H1 (cell line): ENCODE data around the gene UBE2Q2. TPM values are rescaled to one million over a fixed set of nuclear protein-coding genes. Genes with fewer than 3 reads are reported as not detected.

Source experiments
- ASH2L ChIP-seq: fragments of 200-600, 300-600 bp; sonication (generic); IDR thresholded peaks from one replicate; pipeline ENCODE4 v1.7.1; 2017; ENCODE audit warnings: low read length
- BCL11A ChIP-seq, 2 experiments: IDR thresholded peaks; one replicate each; pipeline ENCODE4 v1.6.1; 2011; ENCODE audit warnings: low read depth in 2 of 2, low read length in 2 of 2, mild to moderate bottlenecking in 2 of 2
- BRCA1 ChIP-seq: IDR thresholded peaks from 2 replicates; pipeline ENCODE4 v1.6.1; 2012; ENCODE audit warnings: low read depth, low read length, improper control_type of control experiment
- CHD2 ChIP-seq: IDR thresholded peaks from 2 replicates; pipeline ENCODE4 v1.6.1; 2012; ENCODE audit warnings: low read length, improper control_type of control experiment
- CREB1 ChIP-seq: IDR thresholded peaks from 2 replicates; pipeline ENCODE4 v1.6.1; 2012; ENCODE audit warnings: inconsistent platforms
- EGR1 ChIP-seq: IDR thresholded peaks from 2 replicates; pipeline ENCODE4 v1.6.1; 2011; ENCODE audit warnings: low read depth, low read length, borderline replicate concordance
- EZH2 ChIP-seq: fragments of 200-600 bp; sonication (generic); IDR thresholded peaks from 2 replicates; pipeline ENCODE4 v1.7.1; 2012; ENCODE audit warnings: low read depth, mild to moderate bottlenecking, moderate library complexity, low read length, inconsistent platforms; ENCODE audit not compliant: severe bottlenecking
- GABPA ChIP-seq: IDR thresholded peaks from 2 replicates; pipeline ENCODE4 v1.6.1; 2011; ENCODE audit warnings: mild to moderate bottlenecking, low read length, moderate library complexity, borderline replicate concordance; ENCODE audit not compliant: insufficient read depth
- HDAC6 ChIP-seq: IDR thresholded peaks from one replicate; pipeline ENCODE4 v1.7.1; 2012; ENCODE audit warnings: low read depth, mild to moderate bottlenecking, inconsistent platforms, low read length, moderate library complexity
- KDM4A ChIP-seq: IDR thresholded peaks from one replicate; pipeline ENCODE4 v1.7.1; 2012; ENCODE audit warnings: low read depth, mild to moderate bottlenecking, moderate library complexity, low read length, inconsistent platforms; ENCODE audit not compliant: severe bottlenecking
- KDM5A ChIP-seq: fragments of 200-600 bp; IDR thresholded peaks from 2 replicates; pipeline ENCODE4 v1.7.1; 2012; ENCODE audit warnings: mild to moderate bottlenecking, low read length, inconsistent platforms, mixed read lengths
- MAFK ChIP-seq: IDR thresholded peaks from 2 replicates; pipeline ENCODE4 v1.6.1; 2012; ENCODE audit warnings: low read depth, mild to moderate bottlenecking, improper control_type of control experiment, low read length
- PHF8 ChIP-seq: fragments of 200-600 bp; sonication (generic); conservative IDR thresholded peaks from 2 replicates; pipeline ENCODE4 v1.7.1; 2012; ENCODE audit warnings: low read depth, mild to moderate bottlenecking, inconsistent platforms, low read length, moderate library complexity
- POLR2AphosphoS5 ChIP-seq: IDR thresholded peaks from 2 replicates; pipeline ENCODE4 v1.6.1; 2011; ENCODE audit warnings: low read depth, low read length
- RBBP5 ChIP-seq: IDR thresholded peaks from 2 replicates; pipeline ENCODE4 v1.7.1; 2012; ENCODE audit warnings: low read depth, mild to moderate bottlenecking, inconsistent platforms, low read length, moderate library complexity, borderline replicate concordance
- RNF2 ChIP-seq: fragments of 200-900, 300-1000 bp; sonication (generic); IDR thresholded peaks from 2 replicates; pipeline ENCODE4 v1.7.1; 2016; ENCODE audit warnings: borderline replicate concordance, low read depth, mild to moderate bottlenecking, antibody characterized with exemption, low read length; ENCODE audit not compliant: poor library complexity, severe bottlenecking; ENCODE audit errors: missing control alignments
- RXRA ChIP-seq: IDR thresholded peaks from 2 replicates; pipeline ENCODE4 v1.6.1; 2011; ENCODE audit warnings: low read depth, mild to moderate bottlenecking, low read length, moderate library complexity; ENCODE audit not compliant: insufficient read depth
- SIN3A ChIP-seq, 2 experiments: IDR thresholded peaks in 1 of 2; conservative IDR thresholded peaks in 1 of 2; 2 replicates each; pipeline ENCODE4 v1.6.1; 2011 to 2012; ENCODE audit warnings: low read length in 2 of 2, improper control_type of control experiment in 1 of 2, low read depth in 1 of 2, mild to moderate bottlenecking in 1 of 2
- SP2 ChIP-seq: IDR thresholded peaks from 2 replicates; pipeline ENCODE4 v1.6.1; 2012; ENCODE audit warnings: mild to moderate bottlenecking, low read length, inconsistent platforms
- SRF ChIP-seq: IDR thresholded peaks from 2 replicates; pipeline ENCODE4 v1.6.1; 2011; ENCODE audit warnings: mild to moderate bottlenecking, low read depth, low read length, moderate library complexity
- TEAD4 ChIP-seq: IDR thresholded peaks from 2 replicates; pipeline ENCODE4 v1.6.1; 2012; ENCODE audit warnings: low read depth, low read length, inconsistent platforms, mixed read lengths
- ZNF274 ChIP-seq: IDR thresholded peaks from 2 replicates; pipeline ENCODE4 v1.7.0; 2012; ENCODE audit warnings: low read length, borderline replicate concordance; ENCODE audit errors: extremely low read depth
- polyA plus RNA-seq, 7 experiments: library from polyadenylated mRNA; depleted of rRNA in 3 of 7; stranded (reverse) in 5 of 7; unstranded in 2 of 7; fragments of >200 nt in 5 of 7; fragments of 200-250 nt in 2 of 7; gene quantifications; 1 replicate in 5 of 7; 2 replicates in 1 of 7; 4 replicates in 1 of 7; pipeline versions ENCODE4 v1.2.1 to v1.2.3, GENCODE V29; 2011 to 2013; ENCODE audit warnings: missing spikeins in 2 of 7, mixed read lengths in 2 of 7
- total RNA-seq: library from RNA; stranded (reverse); fragmentation: NEBNext Ultra II Directional; extraction: Animal tissue kit (Norgen Biotek cat#: 25700); gene quantifications from 2 replicates; pipeline ENCODE4 v1.2.1, GENCODE V29; 2021
- TF ChIP-seq, protein P1 (sequence below): IDR thresholded peaks from 2 replicates; pipeline ENCODE4 v1.6.1; 2011; ENCODE audit warnings: low read depth, mild to moderate bottlenecking, low read length; ENCODE audit not compliant: insufficient read depth

The UBE2Q2 gene
- total and polyA plus RNA-seq, 2 of the 8 experiments (the other 6 are each of a cell fraction or from before 2014, with no cell fraction given) = 10.1 to 22.7 TPM

GRCh38 chr15:75903331-75904239 is 60.3 kb downstream of the UBE2Q2 start, which contains the start of gene FBXO22 (continued):
- peak; percentile 44 for TF ChIP-seq SRF
- TF ChIP-seq HDAC6 = no peak
- TF ChIP-seq, protein P1, sequence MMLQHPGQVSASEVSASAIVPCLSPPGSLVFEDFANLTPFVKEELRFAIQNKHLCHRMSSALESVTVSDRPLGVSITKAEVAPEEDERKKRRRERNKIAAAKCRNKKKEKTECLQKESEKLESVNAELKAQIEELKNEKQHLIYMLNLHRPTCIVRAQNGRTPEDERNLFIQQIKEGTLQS = no peak
- no peak for TF ChIP-seq ZNF274
- TF ChIP-seq EGR1 = peak; percentile 74; the same call in 1 of the 2 replicates
- TF ChIP-seq RXRA = no peak
- TF ChIP-seq PHF8 = peak; percentile 84
- TF ChIP-seq SIN3A (conservative IDR thresholded peaks at IDR 0.05 in 1 of 2, IDR thresholded peaks at IDR 0.05 in 1 of 2; ENCODE audit: low read depth in 1 of 2, low read length in 2 of 2) = peak; percentile 22 to 84; a peak in 2 of 4 replicates
- TF ChIP-seq KDM5A = peak; percentile 48; the same call in 1 of the 2 replicates
- TF ChIP-seq MAFK = no peak
- TF ChIP-seq POLR2AphosphoS5 = peak; percentile 90
- TF ChIP-seq CHD2 = peak; percentile 52; the same call in 1 of the 2 replicates
- no peak for TF ChIP-seq RNF2
- TF ChIP-seq ASH2L = peak; percentile 99
- peak; percentile 91; the same call in 1 of the 2 replicates for TF ChIP-seq RBBP5
- no peak for TF ChIP-seq EZH2
- TF ChIP-seq KDM4A = peak; percentile 44
- peak; percentile 76 for TF ChIP-seq CREB1
- peak; percentile 30; the same call in 1 of the 2 replicates for TF ChIP-seq BRCA1
- TF ChIP-seq GABPA = peak; percentile 98
- peak; percentile 41; the same call in 1 of the 2 replicates for TF ChIP-seq TEAD4
- TF ChIP-seq BCL11A (IDR thresholded peaks at IDR 0.05; ENCODE audit: low read depth in 2 of 2, low read length in 2 of 2) = no peak
- TF ChIP-seq SP2 = no peak
